Astrocyte (in vitro differentiated cells and primary cell): ENCODE results near the gene C1QTNF3.

Experiments used
- CTCF ChIP-seq: IDR thresholded peaks from 2 replicates; pipeline ENCODE4 v1.5.1; 2011; ENCODE audit warnings: low read depth, mild to moderate bottlenecking, inconsistent platforms, low read length, moderate library complexity; ENCODE audit not compliant: insufficient read depth
- EZH2 ChIP-seq: IDR thresholded peaks from 2 replicates; pipeline ENCODE4 v1.6.1; 2012; ENCODE audit warnings: mild to moderate bottlenecking, low read length, inconsistent platforms; ENCODE audit not compliant: insufficient read depth

- TF ChIP-seq CTCF = no peak
- no peak for TF ChIP-seq EZH2
Observed at GRCh38 chr5:34051374-34051980, 8.5 kb upstream of the C1QTNF3 start.
